ENCODE measurements around the gene AHSG.

DNA sequence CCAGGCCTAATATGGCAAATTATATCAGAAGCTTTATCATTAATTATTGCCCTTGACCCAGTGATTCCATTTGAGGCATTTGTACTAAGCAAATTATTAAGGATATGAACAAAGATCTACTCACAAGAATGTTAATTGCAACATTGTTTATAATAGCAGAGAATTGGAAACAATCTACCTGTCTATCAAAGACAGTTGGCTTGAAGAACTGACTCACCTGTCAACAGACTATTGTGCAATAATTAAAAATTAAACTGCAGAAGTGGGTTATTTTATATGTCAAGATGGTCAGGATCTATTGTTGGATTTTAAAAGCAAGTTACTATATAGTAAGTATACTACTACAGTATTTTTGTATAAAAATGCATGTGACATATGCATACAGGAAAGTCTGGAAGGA lies 20.6 kb downstream of the AHSG start:
- TF ChIP-seq, protein P1, sequence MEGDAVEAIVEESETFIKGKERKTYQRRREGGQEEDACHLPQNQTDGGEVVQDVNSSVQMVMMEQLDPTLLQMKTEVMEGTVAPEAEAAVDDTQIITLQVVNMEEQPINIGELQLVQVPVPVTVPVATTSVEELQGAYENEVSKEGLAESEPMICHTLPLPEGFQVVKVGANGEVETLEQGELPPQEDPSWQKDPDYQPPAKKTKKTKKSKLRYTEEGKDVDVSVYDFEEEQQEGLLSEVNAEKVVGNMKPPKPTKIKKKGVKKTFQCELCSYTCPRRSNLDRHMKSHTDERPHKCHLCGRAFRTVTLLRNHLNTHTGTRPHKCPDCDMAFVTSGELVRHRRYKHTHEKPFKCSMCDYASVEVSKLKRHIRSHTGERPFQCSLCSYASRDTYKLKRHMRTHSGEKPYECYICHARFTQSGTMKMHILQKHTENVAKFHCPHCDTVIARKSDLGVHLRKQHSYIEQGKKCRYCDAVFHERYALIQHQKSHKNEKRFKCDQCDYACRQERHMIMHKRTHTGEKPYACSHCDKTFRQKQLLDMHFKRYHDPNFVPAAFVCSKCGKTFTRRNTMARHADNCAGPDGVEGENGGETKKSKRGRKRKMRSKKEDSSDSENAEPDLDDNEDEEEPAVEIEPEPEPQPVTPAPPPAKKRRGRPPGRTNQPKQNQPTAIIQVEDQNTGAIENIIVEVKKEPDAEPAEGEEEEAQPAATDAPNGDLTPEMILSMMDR (optimal IDR thresholded peaks at IDR 0.05 in 1 of 3, IDR thresholded peaks at IDR 0.05 in 1 of 3, conservative IDR thresholded peaks at IDR 0.05 in 1 of 3; ENCODE audit: extremely low read depth in 1 of 3, insufficient read depth in 2 of 3, low read length in 3 of 3): no peak
- no peak for TF ChIP-seq EZH2 (IDR thresholded peaks at IDR 0.05; ENCODE audit: low read length)

All from keratinocyte (primary cell).